ENCODE results near the gene ERBB4.

The ERBB4 gene

GRCh38 chr2:211468877-211469663, 1069.5 kb downstream of the ERBB4 start:
- no peak for DNase-seq (ENCODE audit: low read depth)

- DNase-seq (ENCODE audit: low read depth) = no peak
These were observed 1070.4 kb downstream of the ERBB4 start for GRCh38 chr2:211468217-211468616.

GRCh38 chr2:211463397-211463796, 1075.2 kb downstream of the ERBB4 start:
- DNase-seq (ENCODE audit: low read depth) = no peak

- DNase-seq (ENCODE audit: low read depth) = no peak
These were observed 1079.6 kb downstream of the ERBB4 start for GRCh38 chr2:211458974-211459373.

- DNase-seq (ENCODE audit: low read depth) = no peak
These were observed 1081.3 kb downstream of the ERBB4 start for GRCh38 chr2:211457325-211457724.

GRCh38 chr2:211455216-211455841, 1083.3 kb downstream of the ERBB4 start:
- no peak for DNase-seq (ENCODE audit: low read depth)

GRCh38 chr2:211454679-211455078, 1083.9 kb downstream of the ERBB4 start:
- DNase-seq (ENCODE audit: low read depth) = no peak

- no peak for DNase-seq (ENCODE audit: low read depth)
These were observed 1085.2 kb downstream of the ERBB4 start for GRCh38 chr2:211453311-211453887.

GRCh38 chr2:211451642-211452041, 1087.0 kb downstream of the ERBB4 start:
- DNase-seq (ENCODE audit: low read depth) = no peak

GRCh38 chr2:211449819-211450218, 1088.8 kb downstream of the ERBB4 start:
- no peak for DNase-seq (ENCODE audit: low read depth)

GRCh38 chr2:211447548-211447947, 1091.1 kb downstream of the ERBB4 start:
- DNase-seq (ENCODE audit: low read depth) = no peak

- no peak for DNase-seq (ENCODE audit: low read depth)
These were observed 1098.5 kb downstream of the ERBB4 start for GRCh38 chr2:211440107-211440506.

- no peak for DNase-seq (ENCODE audit: low read depth)
These were observed 1099.6 kb downstream of the ERBB4 start for GRCh38 chr2:211439011-211439410.

- no peak for DNase-seq (ENCODE audit: low read depth)
These were observed 1101.2 kb downstream of the ERBB4 start for GRCh38 chr2:211437396-211437795.

GRCh38 chr2:211436182-211436581, 1102.4 kb downstream of the ERBB4 start:
- DNase-seq (ENCODE audit: low read depth) = no peak

- no peak for DNase-seq (ENCODE audit: low read depth)
These were observed 1103.3 kb downstream of the ERBB4 start for GRCh38 chr2:211435331-211435730.

GRCh38 chr2:211434773-211435172, 1103.8 kb downstream of the ERBB4 start:
- DNase-seq (ENCODE audit: low read depth) = no peak

- DNase-seq (ENCODE audit: low read depth) = no peak
These were observed 1109.2 kb downstream of the ERBB4 start for GRCh38 chr2:211429256-211429920.

- no peak for DNase-seq (ENCODE audit: low read depth)
These were observed 1112.4 kb downstream of the ERBB4 start for GRCh38 chr2:211426240-211426639.

GRCh38 chr2:211423018-211423417, 1115.6 kb downstream of the ERBB4 start:
- DNase-seq (ENCODE audit: low read depth) = no peak

- no peak for DNase-seq (ENCODE audit: low read depth)
These were observed 1121.1 kb downstream of the ERBB4 start for GRCh38 chr2:211417544-211417943.

- DNase-seq (ENCODE audit: low read depth) = no peak
These were observed 1122.2 kb downstream of the ERBB4 start for GRCh38 chr2:211416373-211416772.

GRCh38 chr2:211413746-211414145, 1124.9 kb downstream of the ERBB4 start:
- no peak for DNase-seq (ENCODE audit: low read depth)

Data from activated T-helper 9 cell treated with anti-CD3 and anti-CD28 coated beads, Interleukin-2, amount 50 U/mL, for 16 hours (primary cell).